Endothelial cell of umbilical vein (primary cell): Measurements from ENCODE around the gene TMEM154. TPM values are rescaled to one million over a fixed set of nuclear protein-coding genes. Genes with fewer than 3 reads are reported as not detected.

ENCODE experiments used
- BruUV-seq: library from RNA; stranded (reverse); fragments of 400-500 nt; replicated peaks from 2 replicates; lab custom pipeline; 2021; lab: Mats Ljungman, UMichigan
- CTCF ChIA-PET: fragments of 300-600, 350-600 bp; sonication (Branson Sonifier 250); formaldehyde crosslinking; loops from one replicate; lab custom pipeline; 2021; ENCODE audit warnings: antibody characterized with exemption, inconsistent platforms; lab: Charles Lee
- POLR2A ChIA-PET: fragments of 300-600, 350-600 bp; sonication (Branson Sonifier 250); formaldehyde crosslinking; loops from one replicate; lab custom pipeline; 2021; ENCODE audit warnings: antibody characterized with exemption, inconsistent platforms; lab: Charles Lee
- DNase-seq: peaks from one replicate; pipeline ENCODE4 v3.0.0-alpha.2; 2011; ENCODE audit warnings: low read depth, low spot score
- FAIRE-seq: peaks from 2 replicates; lab custom pipeline; 2011; peaks lifted over from hg19 to GRCh38; lab: Jason Lieb, UNC
- H2AFZ ChIP-seq: 2 replicates; pipeline ENCODE4 v1.6.0; 2012; ENCODE audit warnings: low read depth, low read length, control low read depth, inconsistent platforms
- H3K27ac ChIP-seq: 2 replicates; pipeline ENCODE4 v1.5.1; 2011; ENCODE audit warnings: low read depth, mild to moderate bottlenecking, control low read depth, low read length, moderate library complexity; ENCODE audit not compliant: insufficient read depth
- H3K27me3 ChIP-seq, 2 experiments: 2 replicates each; pipeline versions ENCODE4 v1.6.0 to v1.6.1; 2011; ENCODE audit warnings: low read length in 2 of 2, mixed read lengths in 1 of 2; ENCODE audit not compliant: control insufficient read depth in 2 of 2, insufficient read depth in 2 of 2
- H3K36me3 ChIP-seq, 2 experiments: 2 replicates in 1 of 2; 3 replicates in 1 of 2; pipeline ENCODE4 v1.5.1; 2011; ENCODE audit warnings: low read length in 2 of 2, mild to moderate bottlenecking in 1 of 2, moderate library complexity in 1 of 2; ENCODE audit not compliant: control insufficient read depth in 2 of 2, insufficient read depth in 2 of 2; ENCODE audit errors: extremely low read depth in 1 of 2
- H3K4me1 ChIP-seq: 3 replicates; pipeline ENCODE4 v1.5.1; 2011; ENCODE audit warnings: mild to moderate bottlenecking, low read length; ENCODE audit not compliant: control insufficient read depth, insufficient read depth; ENCODE audit errors: extremely low read depth
- H3K4me2 ChIP-seq: 2 replicates; pipeline ENCODE4 v1.6.1; 2011; ENCODE audit warnings: low read length, control low read depth, mixed read lengths; ENCODE audit not compliant: insufficient read depth
- H3K4me3 ChIP-seq, 3 experiments: fragments of 200-600 bp in 1 of 3; sonication (generic), shearing (Covaris generic) in 1 of 3; replicated peaks in 1 of 3; 2 replicates each; pipeline ENCODE4 v1.5.1; 2011 to 2016; ENCODE audit warnings: control low read depth in 3 of 3, low read length in 3 of 3, mild to moderate bottlenecking in 2 of 3, inconsistent platforms in 1 of 3, low read depth in 1 of 3, moderate library complexity in 1 of 3; ENCODE audit not compliant: insufficient read depth in 1 of 3
- H3K79me2 ChIP-seq: 2 replicates; pipeline ENCODE4 v1.6.0; 2012; ENCODE audit warnings: low read length, inconsistent platforms; ENCODE audit not compliant: control insufficient read depth, insufficient read depth
- H3K9ac ChIP-seq: replicated peaks from 2 replicates; pipeline ENCODE3; 2011; ENCODE audit warnings: low read length, control low read depth; ENCODE audit not compliant: insufficient read depth; ENCODE audit errors: extremely low read depth
- H3K9me1 ChIP-seq: replicated peaks from 3 replicates; pipeline ENCODE4 v1.6.0; 2011; ENCODE audit warnings: mild to moderate bottlenecking, low read length; ENCODE audit not compliant: control insufficient read depth, insufficient read depth; ENCODE audit errors: extremely low read depth
- H3K9me3 ChIP-seq: replicated peaks from 2 replicates; pipeline ENCODE4 v1.5.1; 2012; ENCODE audit warnings: low read length, inconsistent platforms; ENCODE audit not compliant: control insufficient read depth, insufficient read depth
- H4K20me1 ChIP-seq: replicated peaks from 2 replicates; pipeline ENCODE3; 2011; ENCODE audit warnings: mild to moderate bottlenecking, low read length; ENCODE audit not compliant: control insufficient read depth, insufficient read depth; ENCODE audit errors: extremely low read depth
- EZH2 ChIP-seq: IDR thresholded peaks from 2 replicates; pipeline ENCODE4 v1.6.1; 2012; ENCODE audit warnings: borderline replicate concordance, low read depth, mild to moderate bottlenecking, moderate library complexity, low read length, inconsistent platforms; ENCODE audit not compliant: severe bottlenecking
- FOS ChIP-seq: IDR thresholded peaks from 2 replicates; pipeline ENCODE4 v1.6.1; 2011; ENCODE audit warnings: mild to moderate bottlenecking, low read length, moderate library complexity, borderline replicate concordance; ENCODE audit not compliant: insufficient read depth
- GATA2 ChIP-seq: IDR thresholded peaks from 2 replicates; pipeline ENCODE4 v1.7.0; 2011; ENCODE audit warnings: low read depth, mild to moderate bottlenecking, moderate library complexity, mixed read lengths, low read length; ENCODE audit not compliant: insufficient read length, insufficient read depth
- JUN ChIP-seq: IDR thresholded peaks from 2 replicates; pipeline ENCODE4 v1.6.1; 2011; ENCODE audit warnings: borderline replicate concordance, low read depth; ENCODE audit not compliant: insufficient read length, insufficient read depth
- MYC ChIP-seq: IDR thresholded peaks from one replicate; pipeline ENCODE4 v1.6.1; 2011; ENCODE audit warnings: mild to moderate bottlenecking, low read depth, low read length
- POLR2A ChIP-seq: IDR thresholded peaks from 2 replicates; pipeline ENCODE4 v1.6.1; 2012; ENCODE audit warnings: low read depth, mild to moderate bottlenecking, control low read depth, low read length
- POLR2AphosphoS5 ChIP-seq: IDR thresholded peaks from 2 replicates; pipeline ENCODE4 v1.6.1; 2012; ENCODE audit warnings: low read depth, mild to moderate bottlenecking, control low read depth, low read length, moderate library complexity; ENCODE audit not compliant: insufficient read depth
- dilution Hi-C: fragments of 300-500 bp; cut with MboI; formaldehyde crosslinking; loops from one replicate; pipeline ENCODE4 v1.15.0; 2019; ENCODE audit warnings: low sequenced_read_pairs; ENCODE audit not compliant: extremely low pct_ligation_motif_present
- intact Hi-C: fragments of 100-400 bp; cut with micrococcal nuclease; formaldehyde crosslinking; loops from one replicate; pipeline ENCODE4 v1.10.0; 2022
- polyA plus RNA-seq, 4 experiments: library from polyadenylated mRNA; depleted of rRNA in 3 of 4; stranded (reverse) in 3 of 4; unstranded in 1 of 4; fragments of >200 nt; gene quantifications; 2 replicates each; pipeline versions ENCODE4 v1.2.1 to v1.2.3, GENCODE V29; 2011 to 2012; ENCODE audit warnings: missing spikeins in 1 of 4
- total RNA-seq: library from RNA; stranded (reverse); gene quantifications from 2 replicates; pipeline ENCODE4 v1.2.3, GENCODE V29; 2021
- TF ChIP-seq, protein P1 (sequence below), 2 donors: IDR thresholded peaks; 1 replicate in 1 of 2; 2 replicates in 1 of 2; pipeline ENCODE4 v1.5.1; 2011; ENCODE audit warnings: low read length in 2 of 2, mild to moderate bottlenecking in 2 of 2, moderate library complexity in 2 of 2, control low read depth in 1 of 2, inconsistent platforms in 1 of 2, low read depth in 1 of 2; ENCODE audit not compliant: insufficient read depth in 1 of 2; ENCODE audit errors: extremely low read depth in 1 of 2
- TF ChIP-seq, protein P2 (sequence below): IDR thresholded peaks from 2 replicates; pipeline ENCODE4 v1.6.1; 2011; ENCODE audit not compliant: insufficient read depth, insufficient read length

TMEM154 gene
- total and polyA plus RNA-seq, 2 donors (not counting 3 experiments of a cell fraction or from before 2014, with no cell fraction given) = 5.4 to 50.0 TPM

DNA sequence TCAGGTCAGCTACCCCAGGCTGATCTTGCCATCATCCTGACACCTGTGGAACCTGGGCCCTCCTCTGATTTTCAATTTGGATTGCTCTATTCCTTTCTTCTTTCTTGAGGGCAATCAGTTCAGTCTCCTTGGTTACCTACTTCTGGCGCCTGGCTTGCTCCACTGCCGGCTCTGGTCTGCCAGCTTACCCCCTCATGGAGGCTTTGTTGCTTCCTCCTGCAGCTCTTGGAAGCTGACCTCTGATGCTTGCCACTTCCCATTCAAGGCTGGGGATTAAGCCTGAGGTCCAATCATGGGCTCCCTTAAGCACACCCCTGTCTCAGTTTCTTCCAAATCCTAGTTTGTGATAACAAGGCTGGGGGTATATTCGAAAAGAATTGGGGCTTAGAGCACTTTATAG, 5.4 kb downstream of the TMEM154 start:
- dilution Hi-C loops (no loop called here), intact Hi-C loops (no loop called here)
- no peaks in the 10 kb centered on the region for H4K20me1 ChIP-seq
- no peaks in the 10 kb centered on the region for H3K9me3 ChIP-seq
- no peak overlapping the region for H3K4me3 ChIP-seq
- H3K27me3 ChIP-seq = no peaks in the 10 kb centered on the region
- no TSS peak for BruUV-seq
- CTCF ChIA-PET = interaction anchor here (0.6 kb wide), 2 partner anchors 34 to 674 kb away, joined by 3 to 4 read pairs; no protein-coding TSS in a partner anchor
- TF ChIP-seq FOS = no peak
- TF ChIP-seq POLR2A = no peak
- TF ChIP-seq JUN = no peak
- no peak for TF ChIP-seq EZH2
- TF ChIP-seq, protein P1, sequence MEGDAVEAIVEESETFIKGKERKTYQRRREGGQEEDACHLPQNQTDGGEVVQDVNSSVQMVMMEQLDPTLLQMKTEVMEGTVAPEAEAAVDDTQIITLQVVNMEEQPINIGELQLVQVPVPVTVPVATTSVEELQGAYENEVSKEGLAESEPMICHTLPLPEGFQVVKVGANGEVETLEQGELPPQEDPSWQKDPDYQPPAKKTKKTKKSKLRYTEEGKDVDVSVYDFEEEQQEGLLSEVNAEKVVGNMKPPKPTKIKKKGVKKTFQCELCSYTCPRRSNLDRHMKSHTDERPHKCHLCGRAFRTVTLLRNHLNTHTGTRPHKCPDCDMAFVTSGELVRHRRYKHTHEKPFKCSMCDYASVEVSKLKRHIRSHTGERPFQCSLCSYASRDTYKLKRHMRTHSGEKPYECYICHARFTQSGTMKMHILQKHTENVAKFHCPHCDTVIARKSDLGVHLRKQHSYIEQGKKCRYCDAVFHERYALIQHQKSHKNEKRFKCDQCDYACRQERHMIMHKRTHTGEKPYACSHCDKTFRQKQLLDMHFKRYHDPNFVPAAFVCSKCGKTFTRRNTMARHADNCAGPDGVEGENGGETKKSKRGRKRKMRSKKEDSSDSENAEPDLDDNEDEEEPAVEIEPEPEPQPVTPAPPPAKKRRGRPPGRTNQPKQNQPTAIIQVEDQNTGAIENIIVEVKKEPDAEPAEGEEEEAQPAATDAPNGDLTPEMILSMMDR (IDR thresholded peaks at IDR 0.05; ENCODE audit: extremely low read depth in 1 of 2, insufficient read depth in 1 of 2, low read depth in 1 of 2, low read length in 2 of 2) = no peak
- no peak for TF ChIP-seq POLR2AphosphoS5
- no peak for TF ChIP-seq MYC
- no peak for TF ChIP-seq GATA2
- TF ChIP-seq, protein P2, sequence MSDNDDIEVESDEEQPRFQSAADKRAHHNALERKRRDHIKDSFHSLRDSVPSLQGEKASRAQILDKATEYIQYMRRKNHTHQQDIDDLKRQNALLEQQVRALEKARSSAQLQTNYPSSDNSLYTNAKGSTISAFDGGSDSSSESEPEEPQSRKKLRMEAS = no peak
- H3K4me1 ChIP-seq = peaks cover 18% of the 10 kb centered on the region
- FAIRE-seq (no peak), DNase-seq (no peak)
- no peak overlapping the region for H3K27ac ChIP-seq
- H3K36me3 ChIP-seq = no peaks in the 10 kb centered on the region
- no peaks in the 10 kb centered on the region for H3K9me1 ChIP-seq
- POLR2A ChIA-PET = no interaction called here
- no peak overlapping the region for H2AFZ ChIP-seq
- peaks cover 14% of the 10 kb centered on the region for H3K79me2 ChIP-seq
- H3K4me2 ChIP-seq = no peak overlapping the region
- no peak overlapping the region for H3K9ac ChIP-seq
